ENCODE results near the gene TPM2.
"Not testable (repeated sequence)": the region's sequence is repeated elsewhere in the genome, so short reads cannot be mapped to it uniquely, and the experiment has no call there.

The TPM2 gene

GRCh38 chr9:35650341-35651158 is 39.2 kb downstream of the TPM2 start, which contains the start of gene SIT1:
TSS of gene SIT1 (minus strand) at chr9:35650931. CDS start at chr9:35650853, 78 bp downstream.
- DNase-seq: no peak

DNA sequence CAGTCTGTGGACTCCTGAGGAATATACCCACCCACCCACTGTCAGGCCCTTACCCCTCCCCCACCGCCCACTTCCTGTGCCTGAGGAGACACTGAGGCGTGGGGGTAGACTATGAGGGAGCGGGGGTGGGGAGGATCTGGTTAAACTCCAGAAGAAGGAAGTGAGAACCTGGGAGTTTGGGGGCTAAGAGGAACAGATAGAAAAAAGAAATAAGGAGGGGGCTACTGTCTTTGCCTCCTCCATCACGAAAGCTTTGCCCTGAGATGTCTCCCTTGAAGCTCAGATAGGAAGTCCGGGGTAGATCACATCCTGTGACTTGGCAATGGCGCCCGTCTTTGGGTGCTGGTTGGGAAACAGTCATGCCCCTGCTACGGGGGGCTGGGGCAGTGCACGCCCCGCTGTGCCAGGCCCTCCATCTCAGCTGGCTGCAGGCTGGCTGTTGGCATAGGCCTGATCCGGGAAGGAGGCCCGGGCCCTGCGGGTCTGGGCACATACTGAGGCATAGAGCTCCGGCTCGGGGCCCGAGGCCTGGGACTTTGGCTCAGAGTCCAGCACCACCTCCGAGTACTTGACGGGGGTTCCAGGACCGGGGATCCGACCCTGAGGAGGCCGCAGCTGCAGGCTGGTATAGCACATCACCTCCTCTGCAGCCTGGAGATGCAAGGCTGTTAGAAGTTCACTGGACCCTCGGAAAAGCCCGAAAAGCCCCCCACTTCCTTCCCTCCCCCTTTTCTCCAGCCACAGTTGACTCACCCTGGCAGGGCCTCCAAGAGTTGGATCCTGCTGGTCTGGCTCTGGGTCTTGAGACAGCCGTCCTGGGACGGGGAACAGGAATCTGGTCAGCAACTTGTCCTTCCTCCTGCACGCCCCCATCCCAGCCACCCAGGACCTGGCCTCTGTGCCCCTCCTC is 40.0 kb downstream of the TPM2 start:
- no peak for DNase-seq

DNA sequence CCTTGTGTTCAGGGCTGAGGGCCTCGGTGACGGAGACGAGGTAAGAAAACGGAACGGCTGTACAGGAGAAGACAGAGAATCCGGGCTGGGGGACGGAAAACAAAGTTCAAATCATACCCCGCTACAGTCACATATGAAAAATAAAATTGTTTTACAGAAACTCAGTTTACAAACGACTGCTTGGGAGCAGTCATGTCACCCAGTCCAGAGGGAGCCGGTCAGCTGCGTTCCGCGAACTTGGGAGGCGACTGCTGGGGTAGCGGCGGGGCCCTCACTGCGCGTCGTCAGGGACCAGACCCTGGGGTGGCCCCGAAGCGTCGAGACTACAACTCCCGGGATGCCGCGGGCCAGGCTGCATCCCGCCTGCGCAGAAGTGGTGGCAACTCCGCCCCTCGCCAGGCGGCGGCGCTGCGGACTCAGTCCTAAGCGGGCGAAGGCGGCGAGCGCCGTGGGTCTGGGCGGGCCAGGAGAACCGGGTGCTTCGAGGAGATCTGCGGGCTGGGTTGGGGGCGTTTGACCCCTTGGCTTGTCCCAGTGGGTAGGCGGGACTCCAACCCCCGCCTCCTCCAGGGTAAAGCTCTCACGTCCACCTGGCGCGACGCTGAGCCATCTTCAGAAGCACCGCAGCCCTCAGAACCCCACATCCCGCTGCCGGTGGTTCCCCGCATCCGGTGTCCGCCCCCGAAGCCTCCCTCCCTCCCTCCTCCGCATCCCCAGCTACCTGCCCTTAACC is 43.0 kb downstream of the TPM2 start:
- peak; percentile 64 for DNase-seq

- no peak for DNase-seq
These were observed 43.6 kb downstream of the TPM2 start for GRCh38 chr9:35646153-35646532.

DNA sequence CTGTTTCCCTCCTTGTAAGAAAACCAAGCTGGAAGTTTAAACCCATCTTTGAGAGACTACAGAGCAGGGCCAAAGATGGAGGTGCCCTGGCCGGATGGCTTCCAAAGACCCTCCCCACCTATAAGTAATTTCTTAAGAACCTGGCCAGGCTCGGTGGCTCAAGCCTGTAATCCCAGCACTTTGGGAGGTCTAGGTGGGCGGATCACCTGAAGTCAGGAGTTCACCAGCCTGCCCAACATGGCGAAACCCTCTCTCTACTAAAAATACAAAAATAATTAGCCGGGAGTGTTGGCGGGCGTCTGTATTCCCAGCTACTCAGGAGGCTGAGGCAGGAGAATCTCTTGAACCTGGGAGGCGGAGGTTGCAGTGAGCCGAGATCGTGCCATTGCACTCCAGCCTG is 44.0 kb downstream of the TPM2 start:
- DNase-seq: not testable (repeated sequence)

- no peak for DNase-seq
These were observed 46.7 kb downstream of the TPM2 start for GRCh38 chr9:35643046-35643445.

- DNase-seq: not testable (repeated sequence)
These were observed 48.2 kb downstream of the TPM2 start for GRCh38 chr9:35641478-35641877.

- not testable (repeated sequence) for DNase-seq
These were observed 49.3 kb downstream of the TPM2 start for GRCh38 chr9:35640431-35640830.

GRCh38 chr9:35639631-35640030 is 50.1 kb downstream of the TPM2 start:
- DNase-seq: no peak

- DNase-seq: not testable (repeated sequence)
These were observed 50.5 kb downstream of the TPM2 start for GRCh38 chr9:35639225-35639624.

DNA sequence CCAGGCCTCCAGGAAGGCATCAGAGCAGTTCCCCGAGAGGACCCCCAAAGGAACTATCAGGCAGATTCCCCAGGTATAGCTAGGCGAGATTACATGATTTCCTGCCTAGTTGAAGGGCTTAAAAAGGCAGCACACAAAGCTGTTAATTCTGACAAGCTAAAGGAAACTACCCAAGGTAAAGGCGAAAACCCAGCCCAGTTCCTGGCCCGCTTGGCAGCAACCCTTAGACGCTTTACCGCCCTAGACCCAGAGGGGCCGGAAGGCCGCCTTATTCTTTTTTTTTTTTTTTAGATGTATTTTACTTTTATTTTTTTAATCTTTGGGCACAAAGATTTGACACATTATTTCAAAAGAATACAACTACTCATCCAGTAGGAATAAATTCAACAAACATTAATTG is 51.0 kb downstream of the TPM2 start:
- DNase-seq: not testable (repeated sequence)

DNA sequence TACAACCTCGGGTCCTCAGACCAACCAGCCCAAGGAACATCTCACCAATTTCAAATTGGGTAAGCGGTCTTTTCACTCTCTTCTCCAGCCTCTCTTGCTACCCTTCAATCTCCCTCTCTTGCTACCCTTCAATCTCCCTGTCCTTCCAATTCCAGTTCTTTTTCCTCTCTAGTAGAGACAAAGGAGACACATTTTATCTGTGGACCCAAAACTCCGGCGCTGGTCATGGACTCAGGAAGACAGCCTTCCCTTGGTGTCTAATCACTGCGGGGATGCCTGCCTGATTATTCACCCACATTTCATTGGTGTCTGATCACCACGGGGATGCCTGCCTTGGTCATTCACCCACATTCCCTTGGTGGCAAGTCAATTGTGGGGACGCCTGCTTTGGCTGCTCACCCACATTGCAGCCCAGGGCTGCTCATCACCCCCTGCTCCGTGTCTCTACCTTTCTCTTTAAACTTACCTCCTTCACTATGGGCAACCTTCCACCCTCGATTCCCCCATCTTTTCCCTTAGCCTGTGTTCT is 52.2 kb downstream of the TPM2 start:
- not testable (repeated sequence) for DNase-seq

DNA sequence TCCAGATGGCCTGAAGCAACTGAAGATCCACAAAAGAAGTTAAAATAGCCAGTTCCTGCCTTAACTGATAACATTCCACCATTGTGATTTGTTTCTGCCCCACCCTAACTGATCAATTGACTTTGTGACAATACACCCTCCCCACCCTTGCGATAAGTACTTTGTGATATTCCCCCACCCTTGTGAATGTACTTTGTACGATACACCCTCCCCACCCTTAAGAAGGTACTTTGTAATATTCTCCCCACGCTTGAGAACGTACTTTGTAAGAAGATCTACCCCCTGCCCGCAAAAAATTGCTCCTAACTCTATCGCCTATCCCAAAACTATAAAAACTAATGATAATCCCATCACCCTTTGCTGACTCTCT is 52.9 kb downstream of the TPM2 start:
- not testable (repeated sequence) for DNase-seq

GRCh38 chr9:35636135-35636876 is 53.4 kb downstream of the TPM2 start:
- no peak for DNase-seq

GRCh38 chr9:35635730-35636129 is 54.0 kb downstream of the TPM2 start:
- DNase-seq: no peak

Measured in NCI-H1048 (cell line).